BLaER1 (cell line): Measurements from ENCODE around the gene SLC22A4.
A peak's percentile ranks its signal among the peaks of the same experiment; 100 is the strongest.

ENCODE experiments used
- H3K27ac ChIP-seq: shearing (Covaris generic); formaldehyde crosslinking; 2 replicates; pipeline ENCODE4 v1.8.1; 2022
- H3K27me3 ChIP-seq: shearing (Covaris generic); formaldehyde crosslinking; 2 replicates; pipeline ENCODE4 v1.8.1; 2022
- H3K36me3 ChIP-seq: shearing (Covaris generic); formaldehyde crosslinking; 2 replicates; pipeline ENCODE4 v1.8.1; 2022
- H3K4me1 ChIP-seq: shearing (Covaris generic); formaldehyde crosslinking; 2 replicates; pipeline ENCODE4 v1.8.1; 2022
- H3K4me2 ChIP-seq: shearing (Covaris generic); formaldehyde crosslinking; 2 replicates; pipeline ENCODE4 v1.8.1; 2022
- H3K4me3 ChIP-seq: shearing (Covaris generic); formaldehyde crosslinking; 2 replicates; pipeline ENCODE4 v1.8.1; 2022
- H3K9ac ChIP-seq: shearing (Covaris generic); formaldehyde crosslinking; 2 replicates; pipeline ENCODE4 v1.8.1; 2022
- H3K9me3 ChIP-seq: shearing (Covaris generic); formaldehyde crosslinking; 2 replicates; pipeline ENCODE4 v1.8.1; 2022
- H4K20me1 ChIP-seq: shearing (Covaris generic); formaldehyde crosslinking; 2 replicates; pipeline ENCODE4 v1.8.1; 2022
- Cebpa-rat ChIP-seq: shearing (Covaris generic); IDR thresholded peaks from 2 replicates; pipeline ENCODE4 v1.8.1; 2022

SLC22A4 gene

DNA sequence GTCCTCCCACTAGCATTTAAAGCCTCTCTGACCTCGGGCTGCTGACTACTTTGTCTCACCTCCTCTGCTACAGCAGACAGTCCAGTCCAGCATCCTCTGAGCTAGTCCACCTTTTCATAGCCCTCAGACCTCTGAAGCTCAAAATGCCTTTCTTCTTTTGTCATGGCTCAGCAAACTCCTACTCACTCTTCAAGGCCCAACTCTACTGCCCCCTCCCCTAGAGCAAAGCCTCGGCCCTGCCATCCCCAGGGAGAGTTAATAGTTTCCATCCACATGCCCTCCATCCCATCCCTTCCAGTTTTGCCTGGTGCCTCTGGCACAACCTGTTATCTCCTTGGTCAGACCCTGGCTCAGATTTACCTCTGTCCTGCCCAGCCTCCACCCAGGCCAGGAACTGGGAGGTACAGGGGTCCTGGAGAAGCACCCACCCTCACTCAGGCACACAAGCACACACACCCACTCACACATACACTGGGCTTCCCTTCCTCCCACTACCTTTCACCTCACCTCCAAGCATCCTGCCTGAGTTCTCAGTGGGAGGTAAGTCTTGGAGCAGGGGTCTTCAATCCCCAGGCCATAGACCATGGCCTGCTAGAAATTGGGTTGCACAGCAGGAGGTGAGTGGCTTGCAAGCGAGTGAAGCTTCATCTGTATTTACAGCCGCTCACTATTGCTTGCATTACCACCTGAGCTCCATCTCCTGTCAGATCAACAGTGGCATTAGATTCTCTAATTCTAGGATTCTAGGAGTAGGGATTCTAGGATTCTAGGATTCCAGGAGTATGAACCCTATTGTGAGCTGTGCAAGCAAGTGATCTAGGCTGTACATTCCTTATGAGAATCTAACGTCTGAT lies 18.6 kb upstream of the SLC22A4 start:
- Histone ChIP-seq H3K27me3 (0 out of 2 replicates have a peak, but pooled peaks cover 6% of the 10 kb centered on the region), H3K27ac (no peak overlapping the region), H3K4me2 (no peak overlapping the region), H3K4me1 (peaks cover 30% of the 10 kb centered on the region), H3K9me3 (no peaks in the 10 kb centered on the region), H4K20me1 (no peaks in the 10 kb centered on the region), H3K4me3 (no peak overlapping the region), H3K36me3 (no peaks in the 10 kb centered on the region), H3K9ac (no peak overlapping the region)
- no peak for TF ChIP-seq Cebpa-rat

DNA sequence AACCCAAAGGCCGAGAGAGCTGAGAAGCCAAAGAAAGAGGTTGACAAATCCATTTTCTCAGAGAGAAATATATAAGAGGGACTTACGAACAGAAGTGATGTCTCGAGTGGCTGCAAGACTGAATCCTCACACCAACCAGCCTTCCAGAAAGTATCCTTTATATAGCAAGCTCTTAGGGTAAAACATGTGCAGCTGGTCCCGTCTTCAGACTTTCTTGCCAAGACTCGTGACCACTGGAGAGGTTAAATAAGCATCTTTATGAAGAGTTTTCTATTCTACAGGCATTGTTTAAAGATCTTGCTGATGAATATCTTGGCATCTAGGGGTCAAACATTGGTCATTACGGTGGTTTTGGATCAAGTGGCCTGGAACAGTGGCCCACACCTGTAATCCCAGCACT lies 16.9 kb upstream of the SLC22A4 start:
- H4K20me1 ChIP-seq: no peaks in the 10 kb centered on the region
- H3K4me3 ChIP-seq: no peak overlapping the region
- TF ChIP-seq Cebpa-rat: no peak
- no peak overlapping the region for H3K9ac ChIP-seq
- no peak overlapping the region for H3K27ac ChIP-seq
- no peaks in the 10 kb centered on the region for H3K36me3 ChIP-seq
- H3K27me3 ChIP-seq: 0 out of 2 replicates have a peak, but pooled peaks cover 3% of the 10 kb centered on the region
- H3K4me2 ChIP-seq: no peak overlapping the region
- 0 out of 2 replicates have a peak, but pooled peaks cover under 1% of the 10 kb centered on the region for H3K9me3 ChIP-seq
- H3K4me1 ChIP-seq: peaks cover 21% of the 10 kb centered on the region

DNA sequence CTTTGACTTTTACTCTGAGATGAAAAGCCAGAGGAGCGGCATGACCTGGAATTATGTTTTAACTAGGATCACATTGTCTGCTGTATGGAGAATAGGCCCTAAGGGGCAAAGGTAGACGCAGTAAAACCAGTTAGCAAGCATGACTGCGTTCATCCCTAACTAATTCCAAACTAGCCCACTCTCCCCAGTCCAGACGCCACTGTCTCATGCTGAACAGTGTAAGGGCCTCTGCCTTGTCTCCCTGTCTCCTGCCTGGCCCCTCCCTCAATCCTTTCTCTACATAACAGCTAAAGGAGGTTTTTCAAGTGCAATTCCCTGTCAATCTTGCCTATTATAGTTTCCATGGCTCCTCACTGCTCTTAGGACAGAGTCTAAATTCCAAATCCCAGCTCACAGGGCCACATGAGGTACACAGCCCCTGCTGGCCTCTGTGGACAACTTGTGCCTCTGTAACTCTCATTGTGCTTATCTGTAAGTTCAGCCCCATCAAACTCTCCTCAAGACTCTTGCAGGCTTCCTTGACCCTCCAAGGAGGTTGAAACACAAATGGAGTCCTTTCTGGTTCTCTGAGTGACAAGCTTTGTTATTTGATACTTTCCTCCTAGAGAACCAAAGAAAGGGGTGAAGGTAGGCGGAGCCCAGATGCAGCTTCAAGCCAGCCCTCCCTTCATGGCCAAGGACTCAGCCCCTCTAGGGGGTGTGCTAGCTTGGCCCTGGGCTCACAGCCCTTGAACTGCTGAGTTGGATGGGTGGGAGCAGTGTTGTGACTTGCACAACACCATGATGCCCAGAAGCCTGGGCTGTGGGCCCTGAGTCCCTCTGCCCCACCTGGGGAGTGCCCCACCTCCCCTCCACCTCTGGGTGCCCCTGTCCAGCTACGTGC lies 16.0 kb upstream of the SLC22A4 start:
- Histone ChIP-seq H3K27me3 (no peaks in the 10 kb centered on the region), H3K27ac (no peak overlapping the region), H3K4me3 (no peak overlapping the region), H3K4me1 (peaks cover 17% of the 10 kb centered on the region), H4K20me1 (no peaks in the 10 kb centered on the region), H3K4me2 (peak overlapping the region; percentile 55), H3K9me3 (peaks cover 10% of the 10 kb centered on the region; the same call in 1 of the 2 replicates), H3K9ac (no peak overlapping the region), H3K36me3 (no peaks in the 10 kb centered on the region)
- TF ChIP-seq Cebpa-rat: no peak

DNA sequence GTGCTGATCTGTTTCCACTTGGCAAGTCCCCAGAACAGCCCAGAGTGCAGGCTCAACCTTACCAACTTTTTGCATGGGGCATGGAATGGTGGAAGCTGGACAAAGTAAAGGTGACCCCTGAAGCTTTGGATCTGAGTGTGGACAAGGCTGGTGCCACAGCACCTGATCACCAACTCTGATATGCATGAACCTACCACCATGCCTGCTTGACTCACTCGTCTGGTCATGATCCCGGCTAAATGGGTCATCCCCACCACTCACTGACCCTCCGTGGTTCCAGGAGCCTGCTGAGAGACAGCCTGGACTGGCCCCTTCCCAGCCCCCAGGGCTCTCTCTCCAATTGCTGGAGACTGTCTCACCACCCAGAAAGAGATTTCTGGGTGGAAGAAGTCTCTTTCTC lies 14.4 kb upstream of the SLC22A4 start:
- no peaks in the 10 kb centered on the region for H3K27me3 ChIP-seq
- no peak overlapping the region for H3K4me3 ChIP-seq
- H3K4me1 ChIP-seq: peaks cover 17% of the 10 kb centered on the region
- H3K4me2 ChIP-seq: peak overlapping the region; percentile 55; the same call in 1 of the 2 replicates
- H4K20me1 ChIP-seq: no peaks in the 10 kb centered on the region
- H3K36me3 ChIP-seq: no peaks in the 10 kb centered on the region
- TF ChIP-seq Cebpa-rat: no peak
- peaks cover 14% of the 10 kb centered on the region; the same call in 1 of the 2 replicates for H3K9me3 ChIP-seq
- H3K27ac ChIP-seq: no peak overlapping the region
- H3K9ac ChIP-seq: no peak overlapping the region

DNA sequence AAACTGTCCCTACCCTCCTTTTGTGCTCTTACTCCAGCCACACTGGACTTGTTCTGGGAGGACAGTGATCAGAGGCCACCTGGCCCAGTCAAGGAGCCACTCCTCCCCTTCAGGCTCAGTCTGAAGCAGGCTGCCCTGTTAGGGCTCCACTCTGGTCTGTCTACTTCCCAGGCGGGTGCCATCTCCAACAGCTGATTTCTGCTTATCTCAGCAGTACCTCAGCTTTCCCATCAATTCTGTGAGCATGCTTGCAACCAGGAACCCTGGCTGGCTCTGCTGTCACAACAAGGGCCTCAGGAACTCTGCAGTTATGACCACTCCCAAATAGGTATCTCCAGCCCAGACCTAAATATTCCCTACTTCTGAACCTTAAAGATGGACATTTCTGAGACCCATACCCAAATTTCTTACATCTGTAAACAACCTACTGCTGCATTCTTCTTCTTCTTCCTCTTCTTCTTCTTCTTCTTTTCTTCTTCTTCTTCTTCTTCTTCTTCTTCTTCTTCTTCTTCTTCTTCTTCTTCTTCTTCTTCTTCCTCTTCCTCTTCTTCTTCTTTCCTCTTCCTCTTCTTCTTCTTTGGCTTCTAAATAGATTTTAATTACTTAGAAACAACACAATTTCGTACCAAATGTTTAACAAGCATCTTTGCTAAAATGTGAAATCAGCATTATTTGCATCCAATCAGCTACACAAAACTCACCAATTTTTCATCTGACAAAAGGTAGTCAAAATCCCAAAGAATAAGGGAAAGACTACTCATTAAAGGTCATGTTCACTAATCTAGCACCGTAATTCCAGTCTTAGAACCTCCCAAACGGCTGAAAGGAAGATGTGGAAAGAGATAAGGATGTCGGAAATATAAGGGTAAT lies 13.6 kb upstream of the SLC22A4 start:
- peaks cover 14% of the 10 kb centered on the region; the same call in 1 of the 2 replicates for H3K9me3 ChIP-seq
- no peaks in the 10 kb centered on the region for H4K20me1 ChIP-seq
- H3K9ac ChIP-seq: no peak overlapping the region
- no peaks in the 10 kb centered on the region for H3K27me3 ChIP-seq
- no peak overlapping the region for H3K27ac ChIP-seq
- H3K4me3 ChIP-seq: no peak overlapping the region
- no peaks in the 10 kb centered on the region for H3K36me3 ChIP-seq
- no peak overlapping the region for H3K4me2 ChIP-seq
- no peak for TF ChIP-seq Cebpa-rat
- H3K4me1 ChIP-seq: peaks cover 17% of the 10 kb centered on the region

DNA sequence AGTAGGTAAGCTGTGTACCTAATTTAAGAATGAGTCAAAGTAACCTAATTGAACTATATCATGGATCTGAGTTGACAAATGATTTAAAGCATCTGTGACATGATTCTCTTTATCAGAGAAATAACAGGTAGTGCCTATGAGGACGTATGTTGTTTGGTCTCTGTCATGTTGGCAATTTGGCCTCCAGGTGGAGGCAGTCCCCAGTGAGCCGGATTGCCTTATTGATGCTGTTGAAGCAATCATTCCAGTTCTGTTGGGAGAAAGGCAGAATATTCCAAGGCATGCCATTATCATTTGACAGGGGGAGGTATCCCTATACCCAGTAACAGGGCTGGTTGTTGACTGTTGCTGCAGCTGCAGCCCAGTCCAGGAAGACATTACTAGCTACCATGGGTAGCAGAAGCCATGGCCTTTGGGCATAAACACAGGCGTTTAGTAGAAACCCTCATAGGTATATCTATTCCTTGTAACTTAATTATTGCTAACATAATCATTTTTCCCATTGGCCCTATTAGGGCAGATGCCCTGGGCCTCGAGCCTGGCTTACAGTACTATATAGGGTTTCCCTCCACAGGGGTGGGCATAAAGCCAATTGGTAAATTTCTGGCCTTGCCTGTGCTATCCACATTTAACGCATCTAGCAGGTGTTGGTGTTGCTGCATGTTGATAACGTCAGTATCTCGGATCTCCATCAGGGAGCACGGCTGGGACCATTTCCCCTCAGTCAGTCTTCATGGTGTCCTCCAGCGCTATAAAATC lies 12.2 kb upstream of the SLC22A4 start:
- no peak for TF ChIP-seq Cebpa-rat
- Histone ChIP-seq H3K36me3 (no peaks in the 10 kb centered on the region), H3K27ac (no peak overlapping the region), H4K20me1 (no peaks in the 10 kb centered on the region), H3K4me2 (no peak overlapping the region), H3K9me3 (peaks cover 14% of the 10 kb centered on the region; the same call in 1 of the 2 replicates), H3K4me3 (no peak overlapping the region), H3K9ac (no peak overlapping the region), H3K27me3 (no peaks in the 10 kb centered on the region), H3K4me1 (peaks cover 17% of the 10 kb centered on the region)

DNA sequence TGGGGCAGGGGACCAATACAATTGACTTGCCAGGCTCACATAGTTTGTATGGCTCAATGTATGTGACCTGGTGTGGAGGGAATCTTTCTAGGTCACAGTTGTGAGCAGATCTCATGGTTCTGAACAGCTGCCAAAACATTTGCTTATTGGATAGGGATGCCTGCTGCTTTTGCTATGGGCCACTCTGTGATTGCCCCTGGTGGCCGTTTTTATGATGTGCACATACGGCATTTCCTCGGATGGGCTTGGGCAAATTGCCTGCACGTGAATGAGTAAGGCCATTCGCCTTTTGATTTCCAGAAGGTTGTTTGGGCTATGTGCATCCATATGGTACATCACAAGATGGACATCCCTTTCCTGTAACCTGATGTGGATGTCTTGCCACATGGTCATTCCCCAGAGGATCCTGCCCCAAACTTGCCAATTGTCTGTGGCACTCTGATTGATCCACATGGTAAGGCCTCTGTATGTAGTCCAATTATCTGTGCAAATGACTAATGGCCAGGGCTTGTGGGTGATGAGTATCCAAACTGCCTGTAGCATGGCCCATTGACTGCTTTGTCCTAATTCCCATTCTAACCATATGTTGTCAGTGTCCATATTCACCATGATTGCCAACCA lies 10.7 kb upstream of the SLC22A4 start:
- H3K27me3 ChIP-seq: no peaks in the 10 kb centered on the region
- H3K4me1 ChIP-seq: peaks cover 12% of the 10 kb centered on the region
- H3K9ac ChIP-seq: no peak overlapping the region
- no peaks in the 10 kb centered on the region for H3K36me3 ChIP-seq
- H3K27ac ChIP-seq: no peak overlapping the region
- no peaks in the 10 kb centered on the region for H4K20me1 ChIP-seq
- H3K4me3 ChIP-seq: no peak overlapping the region
- TF ChIP-seq Cebpa-rat: no peak
- no peak overlapping the region for H3K4me2 ChIP-seq
- peaks cover 14% of the 10 kb centered on the region; the same call in 1 of the 2 replicates for H3K9me3 ChIP-seq

DNA sequence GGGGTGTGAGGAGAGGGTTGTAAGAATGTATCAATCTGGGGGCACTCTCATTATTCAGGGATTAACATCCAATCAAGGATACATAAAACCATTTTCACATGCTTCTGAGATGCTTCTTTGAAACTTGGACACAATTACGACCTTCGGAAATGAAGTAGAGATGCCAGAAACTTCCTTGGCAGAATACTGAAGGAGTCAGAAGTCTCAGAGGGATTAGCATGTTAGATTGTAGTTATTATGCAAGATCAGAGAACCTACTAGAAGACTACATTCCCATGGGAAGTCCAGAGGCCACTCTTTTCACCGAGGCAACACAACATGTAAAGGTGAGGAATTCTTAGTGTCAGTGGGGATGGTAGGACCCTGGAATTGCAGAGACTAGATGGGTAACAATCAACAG lies 5.1 kb upstream of the SLC22A4 start:
- no peak overlapping the region for H3K4me2 ChIP-seq
- H3K36me3 ChIP-seq: no peaks in the 10 kb centered on the region
- no peak for TF ChIP-seq Cebpa-rat
- no peaks in the 10 kb centered on the region for H3K9me3 ChIP-seq
- no peaks in the 10 kb centered on the region for H4K20me1 ChIP-seq
- no peaks in the 10 kb centered on the region for H3K27me3 ChIP-seq
- H3K4me1 ChIP-seq: peaks cover 15% of the 10 kb centered on the region
- H3K9ac ChIP-seq: no peak overlapping the region
- H3K27ac ChIP-seq: no peak overlapping the region
- H3K4me3 ChIP-seq: no peak overlapping the region
